Dedifferentiated amniotic fluid mesenchymal stem cell (primary cell): ENCODE data around the gene SAA1.

Source experiments
- DNase-seq: peaks from one replicate; pipeline ENCODE4 v3.0.0-alpha.2; 2016; ENCODE audit errors: extremely low spot score

Gene SAA1

GRCh38 chr11:18310800-18311340, 44.8 kb downstream of the SAA1 start:
- no peak for DNase-seq

- no peak for DNase-seq
These were observed 45.9 kb downstream of the SAA1 start for GRCh38 chr11:18312012-18312411.

GRCh38 chr11:18312663-18313420, 46.8 kb downstream of the SAA1 start:
- peak; percentile 81 for DNase-seq

GRCh38 chr11:18313965-18314763, 48.1 kb downstream of the SAA1 start:
- DNase-seq = no peak

- DNase-seq = no peak
These were observed 48.9 kb downstream of the SAA1 start for GRCh38 chr11:18314784-18315523.

GRCh38 chr11:18315893-18316292, 49.8 kb downstream of the SAA1 start:
- no peak for DNase-seq

- no peak for DNase-seq
These were observed 51.5 kb downstream of the SAA1 start for GRCh38 chr11:18317551-18317950.
